OCI-LY7 (cell line): ENCODE results near the gene NPY. TPM values are rescaled to one million over a fixed set of nuclear protein-coding genes. Genes with fewer than 3 reads are reported as not detected.
A peak's percentile ranks its signal among the peaks of the same experiment; 100 is the strongest.

Experiments used
- BruUV-seq: library from RNA; stranded (reverse); fragments of 400-500 nt; replicated peaks from 2 replicates; lab custom pipeline; 2021; lab: Mats Ljungman, UMichigan
- CTCF ChIA-PET: fragments of 300-600 bp; sonication (Branson Sonifier 250); formaldehyde crosslinking; loops from one replicate; lab custom pipeline; 2022; ENCODE audit warnings: antibody characterized with exemption; ENCODE audit not compliant: unreplicated experiment; lab: Charles Lee
- POLR2A ChIA-PET: fragments of 300-600 bp; sonication (Branson Sonifier 250); formaldehyde crosslinking; loops from one replicate; lab custom pipeline; 2022; ENCODE audit warnings: antibody characterized with exemption; lab: Charles Lee
- DNase-seq: peaks from one replicate; pipeline ENCODE4 v3.0.0-alpha.2; 2015; ENCODE audit warnings: low spot score
- H2AFZ ChIP-seq: fragments of 200-600 bp; sonication (generic), shearing (Covaris generic); 2 replicates; pipeline ENCODE4 v1.6.1; 2014; ENCODE audit warnings: mild to moderate bottlenecking, antibody characterized with exemption, low read length, moderate library complexity
- H3K27ac ChIP-seq: fragments of 200-600 bp; sonication (generic); 2 replicates; pipeline ENCODE4 v1.5.1; 2014; ENCODE audit warnings: mixed run types, low read depth, mild to moderate bottlenecking, moderate library complexity, low read length, inconsistent platforms; ENCODE audit not compliant: poor library complexity, severe bottlenecking
- H3K36me3 ChIP-seq: fragments of 200-600 bp; sonication (generic); 2 replicates; pipeline ENCODE4 v1.6.1; 2014; ENCODE audit warnings: mild to moderate bottlenecking, antibody characterized with exemption, low read length, moderate library complexity, mixed read lengths; ENCODE audit not compliant: insufficient read depth
- H3K4me1 ChIP-seq: fragments of 200-600 bp; sonication (generic); 2 replicates; pipeline ENCODE4 v1.5.1; 2014; ENCODE audit warnings: mild to moderate bottlenecking, low read length; ENCODE audit not compliant: insufficient read depth, poor library complexity, severe bottlenecking
- H3K4me2 ChIP-seq: fragments of 200-600 bp; sonication (generic); 2 replicates; pipeline ENCODE4 v1.6.1; 2014; ENCODE audit warnings: mild to moderate bottlenecking, low read length
- H3K4me3 ChIP-seq: fragments of 200-600 bp; sonication (generic); 2 replicates; pipeline ENCODE4 v1.5.1; 2014; ENCODE audit warnings: mild to moderate bottlenecking, low read depth, low read length; ENCODE audit not compliant: poor library complexity, severe bottlenecking
- H3K79me2 ChIP-seq: fragments of 200-600 bp; sonication (generic); 2 replicates; pipeline ENCODE4 v1.6.1; 2016; ENCODE audit warnings: low read depth, mild to moderate bottlenecking, low read length, moderate library complexity, mixed read lengths; ENCODE audit not compliant: insufficient read depth
- H3K9me2 ChIP-seq: fragments of 200-600 bp; sonication (generic); 2 replicates; pipeline ENCODE4 v1.6.1; 2016; ENCODE audit warnings: mild to moderate bottlenecking, low read length, mixed read lengths; ENCODE audit not compliant: insufficient read depth
- H3K9me3 ChIP-seq: fragments of 200-600 bp; sonication (generic); 2 replicates; pipeline ENCODE4 v1.6.1; 2014; ENCODE audit warnings: mild to moderate bottlenecking, mixed run types, low read length, mixed read lengths
- H4K20me1 ChIP-seq: fragments of 200-600 bp; sonication (generic); 2 replicates; pipeline ENCODE4 v1.6.1; 2014; ENCODE audit warnings: mild to moderate bottlenecking, antibody characterized with exemption, low read length, moderate library complexity, mixed read lengths; ENCODE audit not compliant: insufficient read depth
- CTCF ChIP-seq: fragments of 200-600 bp; sonication (generic); conservative IDR thresholded peaks from 2 replicates; pipeline ENCODE4 v1.5.1; 2014; ENCODE audit warnings: mild to moderate bottlenecking, antibody characterized with exemption, low read length, moderate library complexity, mixed read lengths
- EZH2phosphoT487 ChIP-seq: fragments of 200-600 bp; sonication (generic); IDR thresholded peaks from 2 replicates; pipeline ENCODE4 v1.6.1; 2018; ENCODE audit warnings: low read depth, borderline replicate concordance, mild to moderate bottlenecking, mixed run types, antibody characterized with exemption, low read length, moderate library complexity, mixed read lengths
- intact Hi-C: fragments of 100-400 bp; cut with micrococcal nuclease; formaldehyde crosslinking; loops from one replicate; pipeline ENCODE4 v1.10.0; 2022; ENCODE audit not compliant: unreplicated experiment
- total RNA-seq, 2 experiments: library from RNA; depleted of rRNA in 1 of 2; stranded (reverse); fragments of >200 nt in 1 of 2; shearing (Covaris generic) in 1 of 2; gene quantifications; 2 replicates each; pipeline ENCODE4 v1.2.3, GENCODE V29; 2014 to 2022

Gene NPY
- total RNA-seq, 2 experiments from 2014 or later: not detected

- Histone ChIP-seq H3K79me2 (no peaks in the 10 kb centered on the region), H3K4me2 (no peak overlapping the region), H3K9me3 (no peaks in the 10 kb centered on the region), H3K9me2 (no peaks in the 10 kb centered on the region), H3K4me3 (no peak overlapping the region), H3K27ac (no peak overlapping the region), H3K36me3 (no peaks in the 10 kb centered on the region), H4K20me1 (no peaks in the 10 kb centered on the region), H2AFZ (no peak overlapping the region), H3K4me1 (peaks cover 10% of the 10 kb centered on the region)
- DNase-seq: no peak
- POLR2A ChIA-PET: no interaction called here
- intact Hi-C loops: no loop called here
- CTCF ChIA-PET: no interaction called here
- no TSS peak for BruUV-seq
- no peak for TF ChIP-seq CTCF
- TF ChIP-seq EZH2phosphoT487: no peak
These were observed 32.4 kb downstream of the NPY start for GRCh38 chr7:24316340-24316739.

- CTCF ChIA-PET: interaction anchor here (0.6 to 1.2 kb wide), 5 partner anchors 12 to 878 kb away, joined by 3 to 8 read pairs (median 3); no protein-coding TSS in a partner anchor
- POLR2A ChIA-PET: interaction anchor here (0.7 to 1.4 kb wide), 5 partner anchors 12 to 56 kb away, joined by 3 to 4 read pairs (median 3); no protein-coding TSS in a partner anchor
- BruUV-seq: no TSS peak
These were observed 34.3 kb downstream of the NPY start for GRCh38 chr7:24318326-24318725.

More at GRCh38 chr7:24318326-24318725, 34.3 kb downstream of the NPY start:
- Histone ChIP-seq H3K9me2 (no peaks in the 10 kb centered on the region), H3K4me1 (peaks cover 29% of the 10 kb centered on the region), H4K20me1 (no peaks in the 10 kb centered on the region), H3K4me2 (no peak overlapping the region), H3K4me3 (no peak overlapping the region), H2AFZ (peak overlapping the region; percentile 39; the same call in 1 of the 2 replicates), H3K9me3 (no peaks in the 10 kb centered on the region), H3K27ac (no peak overlapping the region), H3K79me2 (no peaks in the 10 kb centered on the region), H3K36me3 (no peaks in the 10 kb centered on the region)
- peak; percentile 75 for DNase-seq
- intact Hi-C loops: loop anchor here (1.0 kb wide), 1 partner anchor 64 kb away; no protein-coding TSS in a partner anchor
- TF ChIP-seq EZH2phosphoT487: no peak
- peak; percentile 91 for TF ChIP-seq CTCF
